ENCODE data around the gene UBE2Q1.

Gene UBE2Q1

GRCh38 chr1:154577346-154578057, 19.0 kb upstream of the UBE2Q1 start:
- no peak for DNase-seq (ENCODE audit: low read depth)

- DNase-seq (ENCODE audit: low read depth), result no peak
These were observed 17.6 kb upstream of the UBE2Q1 start for GRCh38 chr1:154575951-154576566.

GRCh38 chr1:154575147-154575927, 16.9 kb upstream of the UBE2Q1 start:
- no peak for DNase-seq (ENCODE audit: low read depth)

GRCh38 chr1:154574716-154575115, 16.3 kb upstream of the UBE2Q1 start:
- no peak for DNase-seq (ENCODE audit: low read depth)

GRCh38 chr1:154573168-154573510, 14.7 kb upstream of the UBE2Q1 start:
- DNase-seq (ENCODE audit: low read depth), result no peak

- no peak for DNase-seq (ENCODE audit: low read depth)
These were observed 14.2 kb upstream of the UBE2Q1 start for GRCh38 chr1:154572468-154573167.

- DNase-seq (ENCODE audit: low read depth), result no peak
These were observed 13.5 kb upstream of the UBE2Q1 start for GRCh38 chr1:154571964-154572288.

- DNase-seq (ENCODE audit: low read depth), result no peak
These were observed 12.9 kb upstream of the UBE2Q1 start for GRCh38 chr1:154571244-154571963.

GRCh38 chr1:154568157-154568815, 9.8 kb upstream of the UBE2Q1 start:
- DNase-seq (ENCODE audit: low read depth), result no peak

GRCh38 chr1:154567386-154568156, 9.1 kb upstream of the UBE2Q1 start, which contains the start of gene CHRNB2:
Gene CHRNB2 (plus strand): TSS chr1:154567778. CDS start chr1:154568045, 267 bp downstream.
- peak; percentile 31 for DNase-seq (ENCODE audit: low read depth)

- no peak for DNase-seq (ENCODE audit: low read depth)
These were observed 7.4 kb upstream of the UBE2Q1 start for GRCh38 chr1:154565876-154566275.

GRCh38 chr1:154559466-154560044, 1.1 kb upstream of the UBE2Q1 start:
- peak; percentile 59 for DNase-seq (ENCODE audit: low read depth)

- DNase-seq (ENCODE audit: low read depth), result peak; percentile 99
These were observed 431 bp upstream of the UBE2Q1 start for GRCh38 chr1:154558720-154559465.

- no peak for DNase-seq (ENCODE audit: low read depth)
These were observed 1.1 kb downstream of the UBE2Q1 start for GRCh38 chr1:154557248-154557938.

GRCh38 chr1:154556422-154556821, 2.0 kb downstream of the UBE2Q1 start:
- DNase-seq (ENCODE audit: low read depth), result no peak

GRCh38 chr1:154553056-154554030, 5.1 kb downstream of the UBE2Q1 start:
- no peak for DNase-seq (ENCODE audit: low read depth)

- DNase-seq (ENCODE audit: low read depth), result no peak
These were observed 6.4 kb downstream of the UBE2Q1 start for GRCh38 chr1:154552036-154552435.

- DNase-seq (ENCODE audit: low read depth), result no peak
These were observed 7.0 kb downstream of the UBE2Q1 start for GRCh38 chr1:154551474-154551873.

Measured in stimulated activated CD8-positive, alpha-beta memory T cell treated with anti-CD3 and anti-CD28 coated beads, Interleukin-12 subunit alpha, Interleukin-12 subunit beta, amount 100 ng/mL, for 4 hours (primary cell).